Tibial nerve (tissue), 4 donors: ENCODE data around the gene SPRED1.

Source experiments
- CTCF ChIP-seq, 5 experiments: fragments of 200-600 bp in 3 of 5; fragments of 450-650 bp in 2 of 5; sonication (generic) in 3 of 5; IDR thresholded peaks; one replicate each; pipeline ENCODE4 v1.5.1; 2016 to 2019; ENCODE audit warnings: antibody characterized with exemption in 5 of 5, mild to moderate bottlenecking in 3 of 5, moderate library complexity in 2 of 5
- EP300 ChIP-seq, 2 donors: sonication (generic); formaldehyde crosslinking; IDR thresholded peaks; one replicate each; pipeline ENCODE4 v1.6.1; 2017; ENCODE audit warnings: antibody characterized with exemption in 2 of 2, mild to moderate bottlenecking in 1 of 2
- POLR2A ChIP-seq, 2 donors: fragments of 450-650 bp; IDR thresholded peaks; one replicate each; pipeline ENCODE4 v1.6.1; 2017; ENCODE audit warnings: antibody characterized with exemption in 2 of 2, mild to moderate bottlenecking in 2 of 2, moderate library complexity in 2 of 2

DNA sequence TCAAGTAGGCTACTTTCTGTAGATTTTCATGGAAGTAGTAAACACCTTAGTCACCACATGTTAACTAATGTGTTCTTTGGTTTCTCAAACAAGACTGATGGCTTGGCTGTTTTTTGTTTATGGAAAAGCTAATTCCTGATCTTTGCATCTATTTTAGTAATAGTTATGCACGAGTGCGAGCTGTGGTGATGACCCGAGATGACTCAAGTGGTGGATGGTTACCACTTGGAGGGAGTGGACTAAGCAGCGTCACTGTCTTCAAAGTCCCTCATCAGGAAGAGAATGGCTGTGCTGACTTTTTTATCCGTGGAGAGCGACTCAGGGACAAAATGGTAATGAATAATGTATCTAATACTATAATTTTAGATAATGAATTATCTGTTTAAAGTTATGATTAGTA, 46.6 kb downstream of the SPRED1 start:
- no peak for TF ChIP-seq CTCF (IDR thresholded peaks at IDR 0.05)
- no peak for TF ChIP-seq POLR2A (IDR thresholded peaks at IDR 0.05)
- no peak for TF ChIP-seq EP300 (IDR thresholded peaks at IDR 0.05)
